Nephron progenitor cell (in vitro differentiated cells): ENCODE results near the gene PC.

ENCODE experiments used
- DNase-seq: peaks from one replicate; pipeline ENCODE4 v3.0.0; 2021
- H3K27ac Mint-ChIP-seq: 2 replicates; pipeline ENCODE4 v1.8.0; 2021; ENCODE audit warnings: mild to moderate bottlenecking, moderate library complexity, mixed read lengths
- H3K27me3 Mint-ChIP-seq: 2 replicates; pipeline ENCODE4 v1.8.0; 2021; ENCODE audit warnings: mild to moderate bottlenecking, low read depth, mixed read lengths; ENCODE audit not compliant: poor library complexity
- H3K36me3 Mint-ChIP-seq: 2 replicates; pipeline ENCODE4 v1.8.0; 2021; ENCODE audit warnings: low read depth, mixed read lengths
- H3K4me1 Mint-ChIP-seq: 2 replicates; pipeline ENCODE4 v1.8.0; 2021; ENCODE audit warnings: mixed read lengths
- H3K4me3 Mint-ChIP-seq: 2 replicates; pipeline ENCODE4 v1.8.0; 2021; ENCODE audit warnings: mild to moderate bottlenecking, moderate library complexity, mixed read lengths
- H3K9me3 Mint-ChIP-seq: 2 replicates; pipeline ENCODE4 v1.8.0; 2021; ENCODE audit warnings: mild to moderate bottlenecking, moderate library complexity, mixed read lengths
- TF ChIP-seq, protein P1 (sequence below): fragments of 200-600 bp; sonication (generic); IDR thresholded peaks from 2 replicates; pipeline ENCODE4 v1.5.0; 2021; ENCODE audit warnings: antibody characterized with exemption

The PC gene

DNA sequence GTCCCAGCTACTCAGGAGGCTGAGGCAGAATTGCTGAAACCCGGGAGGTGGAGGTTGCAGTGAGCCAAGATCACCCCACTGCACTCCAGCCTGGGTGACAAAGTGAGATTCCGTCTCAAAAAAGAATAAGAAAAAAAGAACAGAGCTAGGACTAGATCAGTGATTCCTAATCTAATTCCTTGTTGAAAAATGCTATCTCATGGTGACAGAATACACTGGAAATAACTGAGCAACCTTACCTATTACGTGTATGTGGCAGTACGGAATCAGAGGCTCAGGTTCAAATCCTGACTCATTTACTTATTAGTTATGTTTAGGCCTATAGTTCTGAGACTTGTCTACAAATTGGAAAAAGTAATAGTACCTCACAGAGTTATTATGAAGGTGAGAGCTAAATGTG is 134.5 kb downstream of the PC start:
- TF ChIP-seq, protein P1, sequence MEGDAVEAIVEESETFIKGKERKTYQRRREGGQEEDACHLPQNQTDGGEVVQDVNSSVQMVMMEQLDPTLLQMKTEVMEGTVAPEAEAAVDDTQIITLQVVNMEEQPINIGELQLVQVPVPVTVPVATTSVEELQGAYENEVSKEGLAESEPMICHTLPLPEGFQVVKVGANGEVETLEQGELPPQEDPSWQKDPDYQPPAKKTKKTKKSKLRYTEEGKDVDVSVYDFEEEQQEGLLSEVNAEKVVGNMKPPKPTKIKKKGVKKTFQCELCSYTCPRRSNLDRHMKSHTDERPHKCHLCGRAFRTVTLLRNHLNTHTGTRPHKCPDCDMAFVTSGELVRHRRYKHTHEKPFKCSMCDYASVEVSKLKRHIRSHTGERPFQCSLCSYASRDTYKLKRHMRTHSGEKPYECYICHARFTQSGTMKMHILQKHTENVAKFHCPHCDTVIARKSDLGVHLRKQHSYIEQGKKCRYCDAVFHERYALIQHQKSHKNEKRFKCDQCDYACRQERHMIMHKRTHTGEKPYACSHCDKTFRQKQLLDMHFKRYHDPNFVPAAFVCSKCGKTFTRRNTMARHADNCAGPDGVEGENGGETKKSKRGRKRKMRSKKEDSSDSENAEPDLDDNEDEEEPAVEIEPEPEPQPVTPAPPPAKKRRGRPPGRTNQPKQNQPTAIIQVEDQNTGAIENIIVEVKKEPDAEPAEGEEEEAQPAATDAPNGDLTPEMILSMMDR, result no peak
- Mint-ChIP-seq H3K4me3 (no peak overlapping the region), H3K27ac (no peak overlapping the region), H3K9me3 (no peaks in the 10 kb centered on the region), H3K36me3 (peaks cover 24% of the 10 kb centered on the region), H3K27me3 (peaks cover 3% of the 10 kb centered on the region), H3K4me1 (no peaks in the 10 kb centered on the region)
- no peak for DNase-seq

DNA sequence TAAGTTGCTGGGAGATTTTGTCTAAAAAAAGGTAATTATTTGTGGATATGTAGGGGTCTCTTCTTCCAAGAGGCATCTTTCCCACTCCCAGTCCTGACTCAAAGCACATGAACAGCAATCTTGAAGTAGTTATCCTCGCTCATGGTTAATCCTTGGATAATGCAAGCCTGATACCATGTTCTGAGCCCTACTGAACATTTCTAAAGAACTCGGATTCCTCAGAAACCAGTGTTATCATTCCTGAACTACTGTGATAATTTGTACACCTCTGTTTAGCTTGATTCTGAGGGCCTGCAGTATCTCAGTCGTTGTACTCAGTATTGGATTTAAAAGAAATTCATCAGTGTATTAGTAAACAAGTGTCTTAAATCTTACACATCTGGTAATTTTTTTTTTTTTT is 137.3 kb downstream of the PC start:
- no peak overlapping the region for H3K27ac Mint-ChIP-seq
- H3K4me3 Mint-ChIP-seq, result no peak overlapping the region
- DNase-seq, result no peak
- no peaks in the 10 kb centered on the region for H3K9me3 Mint-ChIP-seq
- H3K36me3 Mint-ChIP-seq, result peaks cover 7% of the 10 kb centered on the region
- no peaks in the 10 kb centered on the region for H3K27me3 Mint-ChIP-seq
- TF ChIP-seq, protein P1, result no peak
- no peaks in the 10 kb centered on the region for H3K4me1 Mint-ChIP-seq

DNA sequence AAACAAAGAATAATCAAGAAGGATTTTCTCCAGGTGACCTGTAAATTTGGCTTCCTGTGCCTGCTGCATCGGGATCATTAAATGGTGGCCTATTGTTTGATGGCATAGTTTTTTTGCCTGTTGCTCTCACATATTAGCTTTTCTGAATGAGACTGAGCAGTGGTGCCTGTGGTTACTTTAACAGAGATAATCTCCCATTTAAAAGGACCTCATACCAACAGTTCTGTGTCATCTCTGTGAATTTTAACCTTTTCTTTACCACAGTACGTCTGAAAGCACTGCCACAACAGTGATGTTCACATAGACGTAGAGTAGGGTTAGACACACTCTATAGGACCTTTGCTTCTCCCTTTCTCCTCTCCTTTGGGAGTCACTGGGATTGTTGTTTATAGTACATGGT is 137.8 kb downstream of the PC start:
- Mint-ChIP-seq H3K27ac (no peak overlapping the region), H3K36me3 (peaks cover 7% of the 10 kb centered on the region), H3K9me3 (no peaks in the 10 kb centered on the region), H3K4me1 (no peaks in the 10 kb centered on the region), H3K4me3 (no peak overlapping the region), H3K27me3 (no peaks in the 10 kb centered on the region)
- no peak for DNase-seq
- TF ChIP-seq, protein P1, result no peak

DNA sequence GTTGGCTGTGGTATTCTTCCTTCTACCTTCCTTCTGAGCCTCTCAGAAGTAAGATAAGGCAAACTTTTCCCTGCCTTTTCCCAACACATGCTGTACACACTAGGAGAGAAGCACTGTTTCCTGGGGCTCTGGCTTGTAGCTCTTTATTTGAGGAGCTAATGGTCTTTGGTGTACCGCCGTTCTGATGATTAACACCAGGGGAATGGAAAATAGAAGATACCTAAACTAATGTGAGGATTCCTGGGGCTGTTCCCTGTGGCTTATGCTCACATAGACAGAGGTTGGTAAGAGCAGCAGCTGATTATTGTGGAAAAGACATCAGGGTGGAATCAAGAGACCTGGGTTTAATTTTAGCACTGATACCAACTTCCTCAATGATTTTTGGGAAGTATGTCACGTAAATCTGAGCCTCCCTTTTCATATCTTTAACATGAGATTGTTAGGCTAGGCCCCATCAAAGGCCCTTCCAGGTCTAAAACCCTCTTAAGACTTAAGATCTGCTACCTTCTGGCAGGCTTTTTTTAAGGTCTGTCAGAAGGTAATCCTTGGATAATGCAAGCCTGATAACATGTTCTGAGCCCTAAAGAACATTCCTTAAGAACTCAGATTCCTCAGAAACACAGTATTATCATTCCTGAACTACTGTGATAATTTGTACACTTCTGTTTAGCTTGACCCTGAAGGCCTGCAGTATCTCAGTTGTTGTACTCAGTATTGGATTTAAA is 139.8 kb downstream of the PC start:
- no peak for DNase-seq
- Mint-ChIP-seq H3K4me3 (no peak overlapping the region), H3K36me3 (peaks cover 6% of the 10 kb centered on the region), H3K4me1 (no peaks in the 10 kb centered on the region), H3K9me3 (no peaks in the 10 kb centered on the region), H3K27ac (no peak overlapping the region), H3K27me3 (no peaks in the 10 kb centered on the region)
- TF ChIP-seq, protein P1, result no peak

DNA sequence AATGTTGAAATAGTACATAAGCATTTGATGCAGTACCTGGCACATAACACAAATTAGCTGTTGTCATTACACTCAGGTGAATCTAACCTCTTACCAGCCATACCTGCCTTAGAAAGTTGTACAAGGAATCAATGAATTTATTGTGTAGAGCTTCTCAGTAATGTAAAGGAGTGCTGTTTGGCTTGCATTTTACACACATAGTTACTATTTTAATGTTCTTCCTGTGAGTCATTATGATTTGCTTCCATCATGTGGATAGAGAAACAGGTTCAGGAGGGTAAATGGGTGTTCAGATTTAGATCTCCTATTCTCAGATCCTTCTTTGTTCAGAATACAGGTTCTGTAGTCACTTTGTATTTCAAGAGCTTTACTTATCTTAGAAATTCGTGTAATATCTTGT is 142.5 kb downstream of the PC start:
- DNase-seq, result no peak
- peaks cover 4% of the 10 kb centered on the region for H3K36me3 Mint-ChIP-seq
- H3K27ac Mint-ChIP-seq, result no peak overlapping the region
- H3K27me3 Mint-ChIP-seq, result peaks cover 4% of the 10 kb centered on the region
- H3K4me1 Mint-ChIP-seq, result no peaks in the 10 kb centered on the region
- TF ChIP-seq, protein P1, result no peak
- H3K9me3 Mint-ChIP-seq, result no peaks in the 10 kb centered on the region
- H3K4me3 Mint-ChIP-seq, result no peak overlapping the region

- Mint-ChIP-seq H3K27me3 (peaks cover 4% of the 10 kb centered on the region), H3K4me1 (no peaks in the 10 kb centered on the region), H3K9me3 (no peaks in the 10 kb centered on the region), H3K27ac (no peak overlapping the region), H3K36me3 (peaks cover 13% of the 10 kb centered on the region), H3K4me3 (no peak overlapping the region)
- TF ChIP-seq, protein P1, result no peak
- DNase-seq, result no peak
Measured at GRCh38 chr11:66814678-66815077, 143.5 kb downstream of the PC start.
